GM12872 (cell line): ENCODE results near the gene DDX20.

ENCODE experiments used
- TF ChIP-seq, protein P1 (sequence below): IDR thresholded peaks from 3 replicates; pipeline ENCODE4 v1.5.1; 2011; ENCODE audit warnings: low read depth, mild to moderate bottlenecking, low read length, moderate library complexity; ENCODE audit not compliant: insufficient read depth

DDX20 gene

DNA sequence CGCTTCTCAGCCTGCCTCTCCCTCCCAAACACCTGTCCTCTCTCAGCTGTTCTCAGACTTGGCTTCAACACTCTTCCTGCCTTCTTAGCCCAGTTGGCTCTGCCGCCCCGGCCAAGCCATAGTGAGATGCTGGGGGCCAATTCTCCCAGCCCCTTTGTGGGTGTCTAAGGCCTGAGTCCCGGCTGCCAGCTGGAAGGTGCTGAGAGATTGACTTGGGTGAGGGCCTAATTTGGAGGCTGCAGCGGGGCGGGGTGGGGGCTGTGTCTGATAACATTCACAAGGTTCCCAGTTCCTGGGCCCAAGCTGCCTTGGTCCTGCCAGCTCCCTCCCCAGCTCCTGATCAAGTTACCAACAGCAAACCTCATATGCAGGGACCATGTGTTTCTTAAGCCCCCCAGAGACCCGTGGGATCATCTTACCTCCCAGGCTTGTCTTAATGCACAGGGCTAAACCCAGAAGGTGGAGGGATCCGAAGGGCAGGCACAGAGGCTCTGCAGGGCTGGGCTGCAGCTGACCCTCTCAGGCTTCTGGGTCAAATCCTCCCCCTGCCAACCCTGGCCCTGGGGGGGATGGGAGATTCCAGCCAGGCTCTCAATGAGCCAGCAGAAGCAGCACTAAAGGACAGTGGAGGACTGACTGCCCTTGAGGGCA, 26.3 kb upstream of the DDX20 start:
- TF ChIP-seq, protein P1, sequence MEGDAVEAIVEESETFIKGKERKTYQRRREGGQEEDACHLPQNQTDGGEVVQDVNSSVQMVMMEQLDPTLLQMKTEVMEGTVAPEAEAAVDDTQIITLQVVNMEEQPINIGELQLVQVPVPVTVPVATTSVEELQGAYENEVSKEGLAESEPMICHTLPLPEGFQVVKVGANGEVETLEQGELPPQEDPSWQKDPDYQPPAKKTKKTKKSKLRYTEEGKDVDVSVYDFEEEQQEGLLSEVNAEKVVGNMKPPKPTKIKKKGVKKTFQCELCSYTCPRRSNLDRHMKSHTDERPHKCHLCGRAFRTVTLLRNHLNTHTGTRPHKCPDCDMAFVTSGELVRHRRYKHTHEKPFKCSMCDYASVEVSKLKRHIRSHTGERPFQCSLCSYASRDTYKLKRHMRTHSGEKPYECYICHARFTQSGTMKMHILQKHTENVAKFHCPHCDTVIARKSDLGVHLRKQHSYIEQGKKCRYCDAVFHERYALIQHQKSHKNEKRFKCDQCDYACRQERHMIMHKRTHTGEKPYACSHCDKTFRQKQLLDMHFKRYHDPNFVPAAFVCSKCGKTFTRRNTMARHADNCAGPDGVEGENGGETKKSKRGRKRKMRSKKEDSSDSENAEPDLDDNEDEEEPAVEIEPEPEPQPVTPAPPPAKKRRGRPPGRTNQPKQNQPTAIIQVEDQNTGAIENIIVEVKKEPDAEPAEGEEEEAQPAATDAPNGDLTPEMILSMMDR = no peak

GRCh38 chr1:111729946-111730681, 25.6 kb upstream of the DDX20 start:
- TF ChIP-seq, protein P1 = no peak

- TF ChIP-seq, protein P1 = no peak
These were observed 25.0 kb upstream of the DDX20 start for GRCh38 chr1:111730706-111731105.

DNA sequence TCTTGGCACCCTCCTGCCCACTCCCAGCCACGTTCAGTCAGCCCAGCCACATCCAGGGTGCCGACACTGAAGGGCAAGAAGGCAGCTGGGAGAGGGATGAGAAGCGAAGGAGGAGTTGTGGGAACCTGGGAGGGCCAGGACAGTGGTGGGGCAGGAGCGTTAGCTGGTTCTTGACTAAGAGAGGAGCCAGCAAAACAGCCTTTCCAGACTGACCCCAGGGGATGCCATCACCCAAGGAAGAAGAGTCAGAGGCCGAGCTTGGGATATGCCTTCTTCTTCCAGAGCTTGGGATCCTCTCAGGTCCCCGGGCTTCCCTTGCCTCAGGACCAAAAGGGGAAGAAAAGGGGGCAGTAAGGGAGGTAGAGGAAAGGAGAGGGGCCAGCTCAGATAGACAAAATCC, 23.7 kb upstream of the DDX20 start:
- TF ChIP-seq, protein P1 = no peak

DNA sequence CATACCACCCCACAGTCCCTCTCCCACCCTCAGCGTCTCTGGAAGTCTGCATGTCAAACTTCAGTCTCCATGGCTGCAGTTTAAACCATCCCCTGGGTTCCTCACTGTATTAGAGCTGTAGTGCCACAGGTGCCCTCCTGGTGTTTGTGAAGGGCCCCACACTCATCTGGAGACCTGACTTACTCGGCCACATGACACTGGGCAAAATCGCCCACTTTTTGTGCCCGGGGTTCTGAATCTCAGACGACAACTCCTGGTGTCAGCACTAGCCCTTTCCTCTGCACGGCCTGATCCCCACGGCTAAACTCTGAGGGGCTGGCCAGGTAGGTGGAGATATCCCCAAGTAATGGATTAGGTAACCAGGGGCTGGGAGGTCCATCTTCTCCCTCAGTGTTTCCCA, 23.0 kb upstream of the DDX20 start:
- TF ChIP-seq, protein P1 = no peak

- TF ChIP-seq, protein P1 = no peak
These were observed 22.3 kb upstream of the DDX20 start for GRCh38 chr1:111733183-111733991.

DNA sequence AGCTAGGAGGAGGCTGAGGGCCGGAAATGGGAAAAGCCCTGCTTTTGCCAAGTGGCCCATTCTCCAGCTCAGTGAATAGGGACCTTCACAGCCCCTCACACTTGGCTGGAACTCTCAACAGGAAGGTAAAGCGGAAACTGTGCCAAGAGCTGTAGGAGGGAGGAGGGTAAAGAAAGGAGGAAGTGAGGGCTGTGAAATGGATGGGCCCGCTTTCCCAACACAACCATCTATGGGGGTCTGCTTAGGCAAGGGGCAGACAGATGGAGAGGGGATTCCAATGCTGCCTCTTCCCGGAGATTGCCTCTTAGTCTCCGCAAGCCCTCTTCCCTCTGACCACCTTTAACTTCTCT, 21.7 kb upstream of the DDX20 start:
- TF ChIP-seq, protein P1 = no peak
